ENCODE data around the gene TPMT. TPM values are rescaled to one million over a fixed set of nuclear protein-coding genes. Genes with fewer than 3 reads are reported as not detected.

Gene TPMT
- total RNA-seq, 3 donors from 2014 or later, result 5.6 to 10.2 (median 8.9) TPM

GRCh38 chr6:18186540-18187250 is 31.8 kb upstream of the TPMT start:
- H3K4me1 ChIP-seq, result no peaks in the 10 kb centered on the region
- no peak for DNase-seq (ENCODE audit: low spot score in 2 of 2)
- no peaks in the 10 kb centered on the region for H3K9me3 ChIP-seq
- intact Hi-C loops (cut with DNase I; ENCODE audit: low total_unique reads), result no loop called here
- H3K4me3 ChIP-seq, result no peak overlapping the region
- H3K27ac ChIP-seq, result no peak overlapping the region
- TF ChIP-seq POLR2A (IDR thresholded peaks at IDR 0.05), result no peak
- no peak for TF ChIP-seq CTCF (IDR thresholded peaks at IDR 0.05)
- peaks cover 3% of the 10 kb centered on the region for H3K36me3 ChIP-seq
- H3K27me3 ChIP-seq, result no peaks in the 10 kb centered on the region

GRCh38 chr6:18186033-18186432 is 31.2 kb upstream of the TPMT start:
- peaks cover 2% of the 10 kb centered on the region for H3K36me3 ChIP-seq
- no peaks in the 10 kb centered on the region for H3K9me3 ChIP-seq
- H3K4me3 ChIP-seq, result no peak overlapping the region
- H3K4me1 ChIP-seq, result no peaks in the 10 kb centered on the region
- DNase-seq (ENCODE audit: low spot score in 2 of 2), result no peak
- H3K27me3 ChIP-seq, result no peaks in the 10 kb centered on the region
- no peak overlapping the region for H3K27ac ChIP-seq
- TF ChIP-seq POLR2AphosphoS5 (IDR thresholded peaks at IDR 0.05), result no peak
- no peak for TF ChIP-seq POLR2A (IDR thresholded peaks at IDR 0.05)
- no peak for TF ChIP-seq CTCF (IDR thresholded peaks at IDR 0.05)
- intact Hi-C loops (cut with DNase I; ENCODE audit: low total_unique reads), result no loop called here

- intact Hi-C loops (cut with DNase I; ENCODE audit: low total_unique reads), result no loop called here
- TF ChIP-seq POLR2AphosphoS5 (IDR thresholded peaks at IDR 0.05), result no peak
- no peak for TF ChIP-seq CTCF (IDR thresholded peaks at IDR 0.05)
- TF ChIP-seq POLR2A (IDR thresholded peaks at IDR 0.05), result no peak
- DNase-seq (ENCODE audit: low spot score in 2 of 2), result no peak
- Histone ChIP-seq H3K27ac (no peak overlapping the region), H3K36me3 (no peaks in the 10 kb centered on the region), H3K27me3 (no peaks in the 10 kb centered on the region), H3K9me3 (no peaks in the 10 kb centered on the region), H3K4me1 (no peaks in the 10 kb centered on the region), H3K4me3 (no peak overlapping the region)
Measured at GRCh38 chr6:18185624-18186023, 30.7 kb upstream of the TPMT start.

- Histone ChIP-seq H3K27ac (no peak overlapping the region), H3K4me1 (no peaks in the 10 kb centered on the region), H3K4me3 (no peak overlapping the region), H3K27me3 (no peaks in the 10 kb centered on the region), H3K36me3 (no peaks in the 10 kb centered on the region), H3K9me3 (no peaks in the 10 kb centered on the region)
- no peak for TF ChIP-seq CTCF (IDR thresholded peaks at IDR 0.05)
- no peak for TF ChIP-seq POLR2A (IDR thresholded peaks at IDR 0.05)
- TF ChIP-seq POLR2AphosphoS5 (IDR thresholded peaks at IDR 0.05), result no peak
- no peak for DNase-seq (ENCODE audit: low spot score in 2 of 2)
- intact Hi-C loops (cut with DNase I; ENCODE audit: low total_unique reads), result no loop called here
Measured at GRCh38 chr6:18183766-18184165, 28.9 kb upstream of the TPMT start.

- no peak for DNase-seq (ENCODE audit: low spot score in 2 of 2)
- Histone ChIP-seq H3K27ac (no peak overlapping the region), H3K9me3 (no peaks in the 10 kb centered on the region), H3K27me3 (no peaks in the 10 kb centered on the region), H3K4me3 (no peak overlapping the region), H3K36me3 (no peaks in the 10 kb centered on the region), H3K4me1 (no peaks in the 10 kb centered on the region)
- TF ChIP-seq POLR2AphosphoS5 (IDR thresholded peaks at IDR 0.05) (no peak), POLR2A (IDR thresholded peaks at IDR 0.05) (no peak), CTCF (IDR thresholded peaks at IDR 0.05) (no peak)
- intact Hi-C loops (cut with DNase I; ENCODE audit: low total_unique reads), result no loop called here
Measured at GRCh38 chr6:18182568-18182967, 27.7 kb upstream of the TPMT start.

Measured in breast epithelium (tissue), 4 donors.